HS-5 (cell line): Measurements from ENCODE around the gene CASTOR1.

ENCODE experiments used
- DNase-seq: peaks from one replicate; pipeline ENCODE4 v3.0.0-alpha.2; 2012; ENCODE audit warnings: low read depth

Gene CASTOR1

GRCh38 chr22:30244066-30244465 lies 45.2 kb downstream of the CASTOR1 start:
- DNase-seq = no peak

- DNase-seq = no peak
Observed at GRCh38 chr22:30243661-30244060, 45.6 kb downstream of the CASTOR1 start.

GRCh38 chr22:30241576-30242371 lies 47.5 kb downstream of the CASTOR1 start:
- no peak for DNase-seq

GRCh38 chr22:30240541-30241417 lies 48.5 kb downstream of the CASTOR1 start:
- DNase-seq = no peak

GRCh38 chr22:30239488-30240405 lies 49.6 kb downstream of the CASTOR1 start:
- DNase-seq = no peak

- no peak for DNase-seq
Observed at GRCh38 chr22:30238661-30239487, 50.4 kb downstream of the CASTOR1 start.

GRCh38 chr22:30238136-30238535 lies 51.2 kb downstream of the CASTOR1 start:
- DNase-seq = no peak

- DNase-seq = no peak
Observed at GRCh38 chr22:30236875-30237274, 52.4 kb downstream of the CASTOR1 start.

- peak; percentile 46 for DNase-seq
Observed at GRCh38 chr22:30235687-30236170, 53.6 kb downstream of the CASTOR1 start.
